Type B pancreatic cell (in vitro differentiated cells): ENCODE measurements around the gene GJC3. TPM values are rescaled to one million over a fixed set of nuclear protein-coding genes. Genes with fewer than 3 reads are reported as not detected.
A peak's percentile ranks its signal among the peaks of the same experiment; 100 is the strongest.

Source experiments
- DNase-seq: peaks from one replicate; pipeline ENCODE4 v3.0.0; 2021; ENCODE audit warnings: mixed read lengths; ENCODE audit not compliant: unreplicated experiment; ENCODE audit errors: extremely low spot score
- H3K27ac Mint-ChIP-seq: 2 replicates; pipeline ENCODE4 v1.8.0; 2021; ENCODE audit warnings: mild to moderate bottlenecking, mixed read lengths
- H3K27me3 Mint-ChIP-seq: 2 replicates; pipeline ENCODE4 v1.8.0; 2021; ENCODE audit warnings: mixed read lengths
- H3K36me3 Mint-ChIP-seq: 2 replicates; pipeline ENCODE4 v1.8.0; 2021; ENCODE audit warnings: mixed read lengths
- H3K4me1 Mint-ChIP-seq: one replicate; pipeline ENCODE4 v1.8.0; 2021; ENCODE audit warnings: mixed read lengths; ENCODE audit not compliant: unreplicated experiment
- H3K4me3 Mint-ChIP-seq: 2 replicates; pipeline ENCODE4 v1.8.0; 2021; ENCODE audit warnings: mild to moderate bottlenecking, mixed read lengths
- H3K9me3 Mint-ChIP-seq: 2 replicates; pipeline ENCODE4 v1.8.0; 2021; ENCODE audit warnings: mixed read lengths
- total RNA-seq: library from RNA; stranded (reverse); gene quantifications from 2 replicates; pipeline ENCODE4 v1.2.1, GENCODE V29; 2021; ENCODE audit warnings: low replicate concordance
- TF ChIP-seq, protein P1 (sequence below): fragments of 200-600 bp; sonication (generic); conservative IDR thresholded peaks from 2 replicates; pipeline ENCODE4 v1.5.0; 2021; ENCODE audit warnings: antibody characterized with exemption, mild to moderate bottlenecking

GJC3 gene
- total RNA-seq, 1 donor from 2014 or later: not detected

GRCh38 chr7:99901581-99901980, 27.8 kb downstream of the GJC3 start:
- no peak for DNase-seq
- TF ChIP-seq, protein P1, sequence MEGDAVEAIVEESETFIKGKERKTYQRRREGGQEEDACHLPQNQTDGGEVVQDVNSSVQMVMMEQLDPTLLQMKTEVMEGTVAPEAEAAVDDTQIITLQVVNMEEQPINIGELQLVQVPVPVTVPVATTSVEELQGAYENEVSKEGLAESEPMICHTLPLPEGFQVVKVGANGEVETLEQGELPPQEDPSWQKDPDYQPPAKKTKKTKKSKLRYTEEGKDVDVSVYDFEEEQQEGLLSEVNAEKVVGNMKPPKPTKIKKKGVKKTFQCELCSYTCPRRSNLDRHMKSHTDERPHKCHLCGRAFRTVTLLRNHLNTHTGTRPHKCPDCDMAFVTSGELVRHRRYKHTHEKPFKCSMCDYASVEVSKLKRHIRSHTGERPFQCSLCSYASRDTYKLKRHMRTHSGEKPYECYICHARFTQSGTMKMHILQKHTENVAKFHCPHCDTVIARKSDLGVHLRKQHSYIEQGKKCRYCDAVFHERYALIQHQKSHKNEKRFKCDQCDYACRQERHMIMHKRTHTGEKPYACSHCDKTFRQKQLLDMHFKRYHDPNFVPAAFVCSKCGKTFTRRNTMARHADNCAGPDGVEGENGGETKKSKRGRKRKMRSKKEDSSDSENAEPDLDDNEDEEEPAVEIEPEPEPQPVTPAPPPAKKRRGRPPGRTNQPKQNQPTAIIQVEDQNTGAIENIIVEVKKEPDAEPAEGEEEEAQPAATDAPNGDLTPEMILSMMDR: no peak
- Mint-ChIP-seq H3K4me3 (no peak overlapping the region), H3K27ac (peak overlapping the region; percentile 40), H3K36me3 (peaks cover 9% of the 10 kb centered on the region), H3K4me1 (no peaks in the 10 kb centered on the region), H3K9me3 (no peaks in the 10 kb centered on the region), H3K27me3 (no peaks in the 10 kb centered on the region)

- no peaks in the 10 kb centered on the region for H3K9me3 Mint-ChIP-seq
- no peak overlapping the region for H3K4me3 Mint-ChIP-seq
- no peaks in the 10 kb centered on the region for H3K27me3 Mint-ChIP-seq
- no peak for DNase-seq
- peaks cover 9% of the 10 kb centered on the region for H3K36me3 Mint-ChIP-seq
- no peak overlapping the region for H3K27ac Mint-ChIP-seq
- no peaks in the 10 kb centered on the region for H3K4me1 Mint-ChIP-seq
- TF ChIP-seq, protein P1: no peak
Observed at GRCh38 chr7:99899830-99900519, 29.4 kb downstream of the GJC3 start.

DNA sequence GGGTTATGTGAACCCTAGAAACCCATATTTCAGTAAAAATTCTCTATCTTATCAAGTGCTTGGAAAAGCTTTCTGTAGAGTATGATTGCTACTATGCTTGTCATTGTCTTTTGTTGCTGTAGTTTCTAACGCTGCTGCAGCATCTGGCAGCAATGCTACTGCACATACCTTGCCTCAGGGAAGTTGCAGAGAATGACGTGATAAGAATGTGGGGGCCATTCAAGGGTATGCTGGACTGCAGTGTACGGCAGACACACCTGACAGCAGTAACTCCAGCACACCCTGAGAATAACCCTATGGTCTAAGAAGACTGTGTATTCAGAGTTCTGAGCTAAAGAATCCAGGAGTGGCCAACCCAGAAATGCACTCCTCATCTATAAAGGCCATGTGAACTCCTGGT, 30.6 kb downstream of the GJC3 start:
- DNase-seq: no peak
- H3K27me3 Mint-ChIP-seq: no peaks in the 10 kb centered on the region

DNA sequence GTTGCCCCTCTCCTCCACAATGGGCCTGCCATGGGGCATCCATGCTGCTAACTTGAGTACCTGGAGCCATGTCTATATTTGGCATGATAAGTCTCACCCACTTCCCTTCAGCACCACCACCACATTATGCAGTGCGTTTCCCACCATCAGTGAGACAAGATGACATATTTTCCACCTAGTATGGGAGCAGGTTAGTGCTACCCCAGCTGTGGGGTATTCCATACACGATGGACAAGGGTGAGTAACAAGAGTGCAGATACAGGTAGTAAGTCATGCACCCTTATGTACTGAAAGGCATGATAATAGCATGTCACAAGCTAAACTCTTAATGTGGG, 31.4 kb downstream of the GJC3 start:
- Mint-ChIP-seq H3K4me1 (no peaks in the 10 kb centered on the region), H3K27me3 (no peaks in the 10 kb centered on the region), H3K4me3 (no peak overlapping the region), H3K27ac (peak overlapping the region; percentile 97), H3K36me3 (peaks cover 7% of the 10 kb centered on the region), H3K9me3 (no peaks in the 10 kb centered on the region)
- TF ChIP-seq, protein P1: no peak
- DNase-seq: no peak

More for the DNA sequence above, 30.6 kb downstream of the GJC3 start:
- Mint-ChIP-seq H3K9me3 (no peaks in the 10 kb centered on the region), H3K27ac (peak overlapping the region; percentile 97), H3K4me3 (peak overlapping the region; percentile 35), H3K36me3 (peaks cover 9% of the 10 kb centered on the region), H3K4me1 (no peaks in the 10 kb centered on the region)
- TF ChIP-seq, protein P1: no peak

GRCh38 chr7:99897322-99898022, 31.9 kb downstream of the GJC3 start:
- TF ChIP-seq, protein P1: no peak
- Mint-ChIP-seq H3K27ac (peak overlapping the region; percentile 17), H3K9me3 (no peaks in the 10 kb centered on the region), H3K36me3 (peaks cover 1% of the 10 kb centered on the region), H3K27me3 (no peaks in the 10 kb centered on the region), H3K4me3 (no peak overlapping the region), H3K4me1 (no peaks in the 10 kb centered on the region)
- DNase-seq: no peak
